Activated CD8-positive, alpha-beta T cell treated with anti-CD3 and anti-CD28 coated beads, Interleukin-2, amount 10 ng/mL, durations not matched to agents 7 days and 5 days (primary cell): ENCODE measurements around the gene ABCD3. TPM values are rescaled to one million over a fixed set of nuclear protein-coding genes. Genes with fewer than 3 reads are reported as not detected.

Source experiments
- ATAC-seq: fragments of 150-1000 bp; cut with Tn5 transposase; one replicate; pipeline ENCODE4 v1.10.0; 2021; ENCODE audit warnings: moderate library complexity
- CTCF ChIA-PET: fragments of 350-600 bp; sonication (Branson Sonifier 250); formaldehyde crosslinking; loops from one replicate; lab custom pipeline; 2021; ENCODE audit warnings: antibody characterized with exemption; lab: Charles Lee
- POLR2A ChIA-PET: fragments of 350-600 bp; sonication (Branson Sonifier 250); formaldehyde crosslinking; loops from one replicate; lab custom pipeline; 2021; ENCODE audit warnings: antibody characterized with exemption; lab: Charles Lee
- DNase-seq: peaks from one replicate; pipeline ENCODE4 v3.0.0-alpha.2; 2020
- H3K27ac Mint-ChIP-seq: one replicate; pipeline ENCODE4 v1.8.0; 2021; ENCODE audit warnings: mild to moderate bottlenecking, mixed read lengths
- H3K27me3 Mint-ChIP-seq: one replicate; pipeline ENCODE4 v1.8.0; 2021; ENCODE audit warnings: low read depth, mixed read lengths
- H3K36me3 Mint-ChIP-seq: one replicate; pipeline ENCODE4 v1.8.0; 2021; ENCODE audit warnings: low read depth, mixed read lengths
- H3K4me1 Mint-ChIP-seq: one replicate; pipeline ENCODE4 v1.8.0; 2021; ENCODE audit warnings: low read depth, mixed read lengths
- H3K4me3 Mint-ChIP-seq: one replicate; pipeline ENCODE4 v1.8.0; 2021; ENCODE audit warnings: mild to moderate bottlenecking, mixed read lengths
- H3K9me3 Mint-ChIP-seq: one replicate; pipeline ENCODE4 v1.8.0; 2022; ENCODE audit warnings: mixed read lengths; ENCODE audit not compliant: insufficient read depth
- total RNA-seq, 2 experiments: library from RNA; stranded (reverse); gene quantifications; one replicate each; pipeline ENCODE4 v1.2.3, GENCODE V29; 2021

The ABCD3 gene
- total RNA-seq, 2 experiments from 2014 or later, result 25.0 to 25.2 TPM

DNA sequence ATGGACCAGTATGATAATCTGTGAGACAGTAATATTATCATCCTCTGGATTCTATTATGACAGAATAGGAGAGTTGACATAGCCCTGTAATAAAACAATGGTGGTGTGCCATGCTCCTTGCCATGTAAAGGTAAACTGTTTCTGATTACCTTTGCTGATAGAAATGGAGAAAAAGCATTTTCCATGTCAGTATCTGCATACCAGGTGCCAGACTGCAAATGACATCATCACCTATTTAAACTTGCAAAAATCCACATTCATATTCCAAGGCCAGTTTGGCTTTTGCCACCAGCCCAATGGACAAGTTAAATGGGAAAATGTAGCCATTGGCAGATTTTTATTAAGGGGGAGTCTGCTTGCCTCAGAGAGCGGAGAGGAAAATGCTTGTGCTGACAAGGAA is 23.9 kb upstream of the ABCD3 start:
- no peaks in the 10 kb centered on the region for H3K4me1 Mint-ChIP-seq
- POLR2A ChIA-PET, result no interaction called here
- H3K9me3 Mint-ChIP-seq, result no peaks in the 10 kb centered on the region
- no peak overlapping the region for H3K27ac Mint-ChIP-seq
- DNase-seq (no peak), ATAC-seq (no peak)
- H3K27me3 Mint-ChIP-seq, result peaks cover 6% of the 10 kb centered on the region
- no peaks in the 10 kb centered on the region for H3K36me3 Mint-ChIP-seq
- CTCF ChIA-PET, result no interaction called here
- no peak overlapping the region for H3K4me3 Mint-ChIP-seq

DNA sequence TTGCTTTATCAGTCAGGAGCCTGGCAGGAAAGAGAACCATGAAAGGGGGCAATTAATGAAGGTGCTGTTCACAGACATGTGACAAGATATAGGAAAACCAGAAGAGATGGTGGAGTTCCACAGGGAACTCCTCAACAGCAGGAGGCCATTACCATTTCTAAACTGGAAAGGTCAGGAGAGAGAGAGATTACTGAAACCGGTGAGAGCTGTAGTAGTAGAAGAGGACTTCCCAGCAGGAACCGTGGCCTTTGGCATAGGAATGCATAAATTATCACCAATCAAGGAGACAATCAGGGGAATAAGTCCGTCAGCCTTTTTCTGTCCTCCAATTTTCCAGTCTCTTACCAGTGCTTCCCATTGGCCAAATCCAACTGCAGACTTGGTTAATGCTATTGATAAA is 23.0 kb upstream of the ABCD3 start:
- no peak overlapping the region for H3K27ac Mint-ChIP-seq
- ATAC-seq, result no peak
- no peak for DNase-seq
- ChIA-PET POLR2A (no interaction called here), CTCF (no interaction called here)
- no peaks in the 10 kb centered on the region for H3K9me3 Mint-ChIP-seq
- peaks cover 7% of the 10 kb centered on the region for H3K27me3 Mint-ChIP-seq
- H3K4me1 Mint-ChIP-seq, result no peaks in the 10 kb centered on the region
- no peak overlapping the region for H3K4me3 Mint-ChIP-seq
- no peaks in the 10 kb centered on the region for H3K36me3 Mint-ChIP-seq

- H3K4me1 Mint-ChIP-seq, result no peaks in the 10 kb centered on the region
- ATAC-seq (no peak), DNase-seq (no peak)
- H3K36me3 Mint-ChIP-seq, result no peaks in the 10 kb centered on the region
- H3K27ac Mint-ChIP-seq, result no peak overlapping the region
- CTCF ChIA-PET, result no interaction called here
- H3K4me3 Mint-ChIP-seq, result no peak overlapping the region
- no peaks in the 10 kb centered on the region for H3K9me3 Mint-ChIP-seq
- POLR2A ChIA-PET, result no interaction called here
- H3K27me3 Mint-ChIP-seq, result peaks cover 7% of the 10 kb centered on the region
These were observed 22.4 kb upstream of the ABCD3 start for GRCh38 chr1:94395748-94396309.

DNA sequence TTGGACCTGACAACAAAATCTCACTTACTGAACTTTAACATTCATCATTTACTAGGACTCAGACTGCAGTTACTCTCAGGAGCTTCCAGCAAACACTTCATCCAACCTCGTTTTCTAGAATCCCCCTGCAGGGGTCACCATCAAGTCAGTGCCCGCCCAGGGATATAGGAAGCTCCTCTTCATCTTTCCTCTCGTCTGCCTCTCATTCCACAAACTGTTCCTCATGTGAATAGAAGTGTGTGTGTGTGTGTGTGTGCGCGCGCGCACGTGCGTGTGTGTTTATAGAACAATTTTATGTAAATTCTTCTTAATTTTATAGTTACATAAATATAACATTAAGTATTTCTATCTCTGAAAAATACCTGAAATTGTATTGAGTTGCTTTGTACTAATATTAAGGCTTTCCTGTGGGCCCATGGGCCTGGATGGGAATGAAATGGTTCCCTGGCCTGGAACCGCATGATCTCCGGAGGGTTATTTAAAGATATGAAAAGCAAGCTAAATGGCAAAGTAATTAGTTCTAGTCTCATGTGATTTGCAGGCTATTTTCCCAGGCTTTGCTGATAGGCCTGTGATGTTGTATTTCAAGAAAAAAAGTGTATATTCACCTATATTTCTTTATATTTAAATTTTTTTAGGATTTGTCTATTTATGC is 21.7 kb upstream of the ABCD3 start:
- ATAC-seq (no peak), DNase-seq (no peak)
- Mint-ChIP-seq H3K9me3 (no peaks in the 10 kb centered on the region), H3K27me3 (peaks cover 7% of the 10 kb centered on the region), H3K27ac (no peak overlapping the region), H3K4me3 (no peak overlapping the region), H3K36me3 (no peaks in the 10 kb centered on the region), H3K4me1 (no peaks in the 10 kb centered on the region)
- ChIA-PET POLR2A (no interaction called here), CTCF (no interaction called here)

DNA sequence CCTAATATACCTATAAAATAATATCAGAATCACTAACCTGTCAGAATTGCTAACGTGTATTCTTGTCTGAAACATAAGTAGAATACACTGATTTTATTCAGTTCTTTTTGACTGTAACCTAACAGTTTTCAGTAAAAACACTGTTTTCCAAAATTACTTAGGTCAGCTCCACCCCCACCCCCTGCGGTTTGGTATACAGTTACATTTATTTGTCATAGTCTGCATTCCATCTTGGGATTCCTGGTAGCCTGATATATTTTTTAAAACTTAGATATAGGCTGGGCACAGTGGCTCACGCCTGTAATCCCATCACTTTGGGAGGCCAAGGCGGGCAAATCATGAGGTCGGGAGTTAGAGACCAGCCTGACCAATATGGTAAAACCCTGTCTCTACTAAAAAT is 19.8 kb upstream of the ABCD3 start:
- ChIA-PET POLR2A (no interaction called here), CTCF (no interaction called here)
- no peaks in the 10 kb centered on the region for H3K9me3 Mint-ChIP-seq
- H3K4me3 Mint-ChIP-seq, result no peak overlapping the region
- peaks cover 15% of the 10 kb centered on the region for H3K27me3 Mint-ChIP-seq
- no peaks in the 10 kb centered on the region for H3K4me1 Mint-ChIP-seq
- no peaks in the 10 kb centered on the region for H3K36me3 Mint-ChIP-seq
- DNase-seq (no peak), ATAC-seq (no peak)
- no peak overlapping the region for H3K27ac Mint-ChIP-seq

DNA sequence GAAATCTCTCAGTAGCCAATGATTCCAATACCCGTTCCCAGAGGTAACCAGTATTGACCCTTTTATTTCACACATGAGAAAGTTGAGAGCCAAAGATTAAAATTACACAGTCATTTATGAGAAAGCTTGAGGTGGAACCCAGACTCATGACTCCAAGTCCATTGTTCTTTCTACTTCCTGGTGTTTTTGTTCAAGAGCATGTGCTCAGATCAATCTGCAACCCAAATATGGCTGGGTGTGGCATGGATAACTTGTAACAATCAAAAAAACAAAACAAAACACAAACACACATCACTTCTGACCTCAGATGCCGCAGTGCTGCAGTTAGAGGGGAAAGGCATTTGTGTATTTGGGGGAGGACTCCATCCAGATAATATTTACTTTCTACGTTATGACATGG is 18.7 kb upstream of the ABCD3 start:
- H3K36me3 Mint-ChIP-seq, result no peaks in the 10 kb centered on the region
- H3K27ac Mint-ChIP-seq, result no peak overlapping the region
- CTCF ChIA-PET, result no interaction called here
- no peaks in the 10 kb centered on the region for H3K4me1 Mint-ChIP-seq
- peaks cover 18% of the 10 kb centered on the region for H3K27me3 Mint-ChIP-seq
- ATAC-seq, result no peak
- H3K9me3 Mint-ChIP-seq, result no peaks in the 10 kb centered on the region
- no peak overlapping the region for H3K4me3 Mint-ChIP-seq
- DNase-seq, result no peak
- POLR2A ChIA-PET, result no interaction called here

DNA sequence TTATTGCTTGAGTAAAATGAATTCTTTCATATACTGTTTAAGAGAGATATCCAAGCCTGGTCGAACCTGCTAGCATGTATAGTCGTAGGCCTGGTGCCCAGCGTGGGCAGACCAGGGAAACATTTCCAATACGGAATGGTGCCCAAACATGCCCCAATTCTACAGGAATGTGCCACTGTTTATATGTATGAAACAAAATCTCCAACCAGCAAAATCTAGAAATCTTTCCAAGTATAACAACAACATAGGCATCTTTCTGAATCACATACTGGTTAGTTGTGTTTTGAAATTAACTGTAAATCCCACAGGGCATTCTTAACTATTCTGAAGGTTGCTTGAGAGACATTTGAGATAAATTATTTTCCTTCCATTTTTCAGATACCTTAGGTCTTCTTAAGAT is 17.0 kb upstream of the ABCD3 start:
- POLR2A ChIA-PET, result no interaction called here
- DNase-seq (no peak), ATAC-seq (no peak)
- peaks cover 18% of the 10 kb centered on the region for H3K27me3 Mint-ChIP-seq
- H3K4me1 Mint-ChIP-seq, result no peaks in the 10 kb centered on the region
- no peaks in the 10 kb centered on the region for H3K9me3 Mint-ChIP-seq
- CTCF ChIA-PET, result no interaction called here
- H3K4me3 Mint-ChIP-seq, result no peak overlapping the region
- H3K27ac Mint-ChIP-seq, result no peak overlapping the region
- H3K36me3 Mint-ChIP-seq, result no peaks in the 10 kb centered on the region

- no peaks in the 10 kb centered on the region for H3K9me3 Mint-ChIP-seq
- no peak for DNase-seq
- no peak overlapping the region for H3K27ac Mint-ChIP-seq
- H3K4me1 Mint-ChIP-seq, result no peaks in the 10 kb centered on the region
- H3K4me3 Mint-ChIP-seq, result no peak overlapping the region
- peaks cover 18% of the 10 kb centered on the region for H3K27me3 Mint-ChIP-seq
- CTCF ChIA-PET, result no interaction called here
- no peak for ATAC-seq
- H3K36me3 Mint-ChIP-seq, result no peaks in the 10 kb centered on the region
- POLR2A ChIA-PET, result no interaction called here
These were observed 11.7 kb upstream of the ABCD3 start for GRCh38 chr1:94406446-94406845.

GRCh38 chr1:94408104-94408830 is 9.9 kb upstream of the ABCD3 start:
- CTCF ChIA-PET, result no interaction called here
- no peak for ATAC-seq

DNA sequence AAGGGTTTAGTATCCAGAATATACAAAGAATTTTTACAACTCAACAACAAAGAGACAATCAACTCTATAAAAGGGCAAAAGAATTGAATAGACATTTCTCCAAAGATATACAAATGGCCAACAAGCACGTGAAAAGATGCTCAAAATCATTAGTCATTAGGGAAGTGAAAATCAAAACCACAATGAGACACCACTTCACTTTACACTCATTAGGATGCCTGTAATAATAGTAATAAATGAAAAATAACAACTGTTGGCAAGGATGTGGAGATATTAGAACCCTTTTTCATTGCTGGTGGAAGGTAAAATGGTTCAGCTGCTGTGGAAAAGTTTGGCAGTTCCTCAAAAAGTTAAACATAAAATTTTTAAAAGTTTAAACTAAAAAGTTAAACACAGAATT is 7.0 kb upstream of the ABCD3 start:
- DNase-seq (no peak), ATAC-seq (no peak)
- Mint-ChIP-seq H3K36me3 (no peaks in the 10 kb centered on the region), H3K4me3 (no peak overlapping the region), H3K27ac (no peak overlapping the region), H3K27me3 (peaks cover 20% of the 10 kb centered on the region), H3K9me3 (no peaks in the 10 kb centered on the region), H3K4me1 (no peaks in the 10 kb centered on the region)
- ChIA-PET POLR2A (no interaction called here), CTCF (no interaction called here)

More at GRCh38 chr1:94408104-94408830, 9.9 kb upstream of the ABCD3 start:
- POLR2A ChIA-PET, result interaction anchor here (0.6 kb wide), 1 partner anchor 1055 kb away, joined by 3 read pairs; no protein-coding TSS in a partner anchor
- Mint-ChIP-seq H3K4me3 (no peak overlapping the region), H3K27me3 (peaks cover 15% of the 10 kb centered on the region), H3K27ac (no peak overlapping the region), H3K9me3 (no peaks in the 10 kb centered on the region), H3K4me1 (no peaks in the 10 kb centered on the region), H3K36me3 (no peaks in the 10 kb centered on the region)
- no peak for DNase-seq

DNA sequence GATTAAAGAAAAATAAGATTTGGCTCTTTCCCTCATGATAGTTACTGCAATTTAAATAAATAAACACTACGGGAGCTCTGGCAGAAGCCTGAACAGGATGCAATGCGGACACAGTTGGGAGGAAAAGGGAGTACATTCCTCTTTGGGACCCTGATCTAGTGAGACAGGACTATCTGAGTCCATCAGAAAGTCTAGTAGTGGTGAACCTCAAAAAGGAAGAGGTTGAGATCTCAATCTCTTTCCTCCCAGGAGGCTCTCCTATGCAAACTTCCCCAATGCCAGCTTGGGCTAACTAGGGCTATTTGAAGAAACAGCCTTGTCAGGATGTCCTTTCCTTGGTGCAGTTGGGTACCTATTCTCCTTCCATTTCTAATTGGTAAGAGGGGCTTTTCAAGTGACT is 4.9 kb upstream of the ABCD3 start:
- Mint-ChIP-seq H3K4me1 (no peaks in the 10 kb centered on the region), H3K9me3 (no peaks in the 10 kb centered on the region), H3K27ac (no peak overlapping the region), H3K27me3 (peaks cover 20% of the 10 kb centered on the region), H3K4me3 (no peak overlapping the region), H3K36me3 (no peaks in the 10 kb centered on the region)
- no peak for DNase-seq
- POLR2A ChIA-PET, result no interaction called here
- ATAC-seq, result no peak
- CTCF ChIA-PET, result no interaction called here
